ENCODE measurements around the gene MSRB3. TPM values are rescaled to one million over a fixed set of nuclear protein-coding genes. Genes with fewer than 3 reads are reported as not detected.

MSRB3 gene
- total and polyA plus RNA-seq, 9 donors = 14.9 to 58.8 (median 27.1) TPM

DNA sequence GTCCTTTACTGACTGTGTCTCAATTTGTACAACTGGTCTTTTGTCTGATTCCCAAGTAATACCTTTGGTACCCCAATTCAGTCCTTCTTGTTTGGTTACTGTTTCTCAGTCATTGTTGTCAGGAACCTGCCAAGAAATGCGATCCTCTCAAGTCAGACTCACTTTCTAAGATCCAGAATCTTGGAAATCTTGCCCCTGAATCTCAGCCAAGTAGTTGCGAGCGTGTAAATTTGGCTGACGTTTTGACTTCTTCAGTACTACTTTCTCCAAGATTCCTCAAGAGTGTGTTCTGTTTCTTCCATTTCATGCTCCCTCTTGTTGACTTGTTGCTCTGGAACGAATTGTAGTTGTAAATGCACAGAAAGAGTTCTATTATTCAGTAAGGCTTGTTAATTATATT is 114.0 kb downstream of the MSRB3 start:
- Histone ChIP-seq H3K27ac (no peak overlapping the region), H3K36me3 (no peaks in the 10 kb centered on the region), H3K27me3 (no peaks in the 10 kb centered on the region), H3K4me3 (no peak overlapping the region), H3K4me1 (ENCODE audit: insufficient read depth) (no peaks in the 10 kb centered on the region), H3K9me3 (no peaks in the 10 kb centered on the region)
- no peak for TF ChIP-seq POLR2A (IDR thresholded peaks at IDR 0.05)
- no peak for TF ChIP-seq EP300 (IDR thresholded peaks at IDR 0.05)
- TF ChIP-seq, protein P1, sequence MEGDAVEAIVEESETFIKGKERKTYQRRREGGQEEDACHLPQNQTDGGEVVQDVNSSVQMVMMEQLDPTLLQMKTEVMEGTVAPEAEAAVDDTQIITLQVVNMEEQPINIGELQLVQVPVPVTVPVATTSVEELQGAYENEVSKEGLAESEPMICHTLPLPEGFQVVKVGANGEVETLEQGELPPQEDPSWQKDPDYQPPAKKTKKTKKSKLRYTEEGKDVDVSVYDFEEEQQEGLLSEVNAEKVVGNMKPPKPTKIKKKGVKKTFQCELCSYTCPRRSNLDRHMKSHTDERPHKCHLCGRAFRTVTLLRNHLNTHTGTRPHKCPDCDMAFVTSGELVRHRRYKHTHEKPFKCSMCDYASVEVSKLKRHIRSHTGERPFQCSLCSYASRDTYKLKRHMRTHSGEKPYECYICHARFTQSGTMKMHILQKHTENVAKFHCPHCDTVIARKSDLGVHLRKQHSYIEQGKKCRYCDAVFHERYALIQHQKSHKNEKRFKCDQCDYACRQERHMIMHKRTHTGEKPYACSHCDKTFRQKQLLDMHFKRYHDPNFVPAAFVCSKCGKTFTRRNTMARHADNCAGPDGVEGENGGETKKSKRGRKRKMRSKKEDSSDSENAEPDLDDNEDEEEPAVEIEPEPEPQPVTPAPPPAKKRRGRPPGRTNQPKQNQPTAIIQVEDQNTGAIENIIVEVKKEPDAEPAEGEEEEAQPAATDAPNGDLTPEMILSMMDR (IDR thresholded peaks at IDR 0.05) = no peak
- intact Hi-C loops (cut with DNase I) = no loop called here
- DNase-seq = no peak
- WGBS, 3 donors = 80 to 89% (median 89%) methylated on average over 5 of the region's 5 CpGs

DNA sequence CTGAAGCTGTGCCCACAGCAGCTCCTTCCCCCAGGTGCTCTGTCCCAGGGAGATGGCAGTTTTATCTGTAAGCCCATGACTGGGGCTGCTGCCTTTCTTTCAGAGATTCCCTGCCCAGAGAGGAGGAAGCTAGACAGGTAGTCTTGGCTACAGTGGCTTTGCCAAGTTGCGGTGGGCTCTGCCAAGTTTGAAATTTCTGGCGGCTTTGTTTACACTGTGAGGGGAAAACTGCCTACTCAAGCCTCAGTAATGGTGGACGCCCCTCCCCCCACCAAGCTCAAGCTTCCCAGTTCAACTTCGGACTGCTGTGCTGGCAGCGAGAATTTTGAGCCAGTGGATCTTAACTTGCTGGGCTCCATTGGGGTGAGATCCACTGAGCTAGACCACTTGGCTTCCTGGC is 124.7 kb downstream of the MSRB3 start:
- no peaks in the 10 kb centered on the region for H3K27me3 ChIP-seq

DNA sequence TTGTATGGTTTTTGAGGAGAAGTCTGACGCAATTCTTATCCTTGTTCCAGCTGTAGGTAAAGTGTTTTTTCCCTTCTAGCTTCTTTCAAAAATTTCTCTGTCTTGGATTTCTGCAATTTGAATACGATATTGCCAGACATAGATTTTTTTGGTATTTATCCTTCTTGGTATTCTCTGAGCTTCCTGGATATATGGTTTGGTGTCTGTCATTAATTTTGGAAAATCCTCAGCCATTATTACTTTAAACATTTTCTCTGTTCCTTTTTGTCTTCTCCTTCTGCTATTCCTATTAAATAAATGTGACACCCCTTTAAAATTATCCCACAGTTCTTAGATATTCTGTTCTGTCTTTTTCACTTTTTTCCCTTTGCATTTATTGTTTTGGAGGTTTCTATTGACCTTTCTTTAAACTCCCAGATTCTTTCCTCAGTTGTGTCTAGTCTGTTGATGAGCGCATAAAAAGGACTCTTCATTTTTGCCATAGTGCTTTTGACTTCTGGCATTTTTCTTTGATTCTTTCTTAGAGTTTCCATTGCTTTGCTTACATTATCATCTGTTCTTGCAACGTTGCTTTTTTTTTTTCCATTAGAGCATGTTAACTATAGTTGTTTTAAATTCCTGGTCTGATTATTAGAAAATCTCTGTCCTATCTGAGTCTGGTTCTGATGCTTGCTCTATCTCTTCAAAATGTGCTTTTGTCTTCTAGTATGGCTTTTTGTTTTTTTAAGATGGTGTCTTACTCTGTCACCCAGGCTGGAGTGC is 129.1 kb downstream of the MSRB3 start:
- TF ChIP-seq, protein P1 (IDR thresholded peaks at IDR 0.05) = no peak
- TF ChIP-seq EP300 (IDR thresholded peaks at IDR 0.05) (no peak), POLR2A (IDR thresholded peaks at IDR 0.05) (no peak)
- H3K27me3 ChIP-seq = no peaks in the 10 kb centered on the region
- no peak overlapping the region for H3K4me3 ChIP-seq
- WGBS, 3 donors = 78 to 82% (median 81%) methylated on average over 4 of the region's 4 CpGs
- H3K27ac ChIP-seq = no peak overlapping the region
- H3K9me3 ChIP-seq = no peaks in the 10 kb centered on the region
- H3K36me3 ChIP-seq = no peaks in the 10 kb centered on the region
- intact Hi-C loops (cut with DNase I) = no loop called here
- no peak for DNase-seq
- no peaks in the 10 kb centered on the region for H3K4me1 ChIP-seq (ENCODE audit: insufficient read depth)

More for the DNA sequence above, 124.7 kb downstream of the MSRB3 start:
- no peak overlapping the region for H3K4me3 ChIP-seq
- 74 to 89% (median 85%) methylated on average over 5 of the region's 5 CpGs for WGBS, 3 donors
- TF ChIP-seq, protein P1 (IDR thresholded peaks at IDR 0.05) = no peak
- TF ChIP-seq POLR2A (IDR thresholded peaks at IDR 0.05) (no peak), EP300 (IDR thresholded peaks at IDR 0.05) (no peak)
- no peak for DNase-seq
- H3K4me1 ChIP-seq (ENCODE audit: insufficient read depth) = no peaks in the 10 kb centered on the region
- no peak overlapping the region for H3K27ac ChIP-seq
- intact Hi-C loops (cut with DNase I) = no loop called here
- H3K9me3 ChIP-seq = no peaks in the 10 kb centered on the region
- no peaks in the 10 kb centered on the region for H3K36me3 ChIP-seq

DNA sequence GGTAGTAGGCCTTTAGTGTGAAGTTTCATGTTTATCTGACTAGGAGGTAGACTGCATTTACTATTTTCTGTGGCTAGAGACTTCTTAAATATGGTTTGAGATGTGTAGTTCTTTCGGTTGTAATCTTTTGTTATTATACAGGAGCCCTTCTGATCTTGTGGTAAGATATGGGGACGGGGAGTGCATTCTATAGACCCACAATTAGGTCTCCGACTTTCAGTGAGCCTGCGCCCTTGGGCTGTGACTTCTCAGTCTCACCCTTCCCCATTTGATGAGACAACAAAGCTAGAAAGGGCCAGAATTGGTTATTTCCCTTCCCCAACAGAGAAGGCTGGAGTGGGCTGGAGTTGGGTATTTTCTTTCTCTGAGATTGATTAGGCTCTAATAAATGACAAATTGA is 130.0 kb downstream of the MSRB3 start:
- Histone ChIP-seq H3K4me1 (ENCODE audit: insufficient read depth) (no peaks in the 10 kb centered on the region), H3K9me3 (no peaks in the 10 kb centered on the region), H3K36me3 (no peaks in the 10 kb centered on the region), H3K4me3 (no peak overlapping the region), H3K27ac (no peak overlapping the region), H3K27me3 (no peaks in the 10 kb centered on the region)
- no peak for DNase-seq
- TF ChIP-seq, protein P1 (IDR thresholded peaks at IDR 0.05) = no peak
- TF ChIP-seq EP300 (IDR thresholded peaks at IDR 0.05) (no peak), POLR2A (IDR thresholded peaks at IDR 0.05) (no peak)
- WGBS, 3 donors = 95 to 98% (median 97%) methylated on average over 4 of the region's 4 CpGs
- intact Hi-C loops (cut with DNase I) = no loop called here

All from ovary (tissue), 9 donors.